D721Med (cell line): ENCODE measurements around the gene CFAP92.
"Not testable (repeated sequence)": the region's sequence is repeated elsewhere in the genome, so short reads cannot be mapped to it uniquely, and the experiment has no call there.

ENCODE experiments used
- DNase-seq: peaks from one replicate; pipeline ENCODE4 v3.0.0; 2011; ENCODE audit warnings: low spot score; ENCODE audit not compliant: insufficient read length
- FAIRE-seq: peaks from 2 replicates; lab custom pipeline; 2011; peaks lifted over from hg19 to GRCh38; lab: Jason Lieb, UNC
- CTCF ChIP-seq: IDR thresholded peaks from 2 replicates; pipeline ENCODE4 v1.5.1; 2012; ENCODE audit warnings: mild to moderate bottlenecking, control low read depth; ENCODE audit not compliant: insufficient read depth; ENCODE audit errors: missing control alignments

The CFAP92 gene

GRCh38 chr3:128929364-128929763 is 64.5 kb downstream of the CFAP92 start:
- FAIRE-seq: no peak
- no peak for TF ChIP-seq CTCF
- DNase-seq: no peak

- not testable (repeated sequence) for DNase-seq, FAIRE-seq
Observed at GRCh38 chr3:128923986-128924385, 69.9 kb downstream of the CFAP92 start.

- no peak for DNase-seq
- no peak for TF ChIP-seq CTCF
- no peak for FAIRE-seq
Observed at GRCh38 chr3:128923576-128923975, 70.3 kb downstream of the CFAP92 start.

GRCh38 chr3:128922804-128923459 is 70.9 kb downstream of the CFAP92 start:
- FAIRE-seq (no peak), DNase-seq (no peak)
- TF ChIP-seq CTCF: no peak

- DNase-seq (no peak), FAIRE-seq (no peak)
- TF ChIP-seq CTCF: no peak
Observed at GRCh38 chr3:128919988-128920387, 73.9 kb downstream of the CFAP92 start.

GRCh38 chr3:128917291-128917690 is 76.6 kb downstream of the CFAP92 start:
- no peak for TF ChIP-seq CTCF
- FAIRE-seq: no peak
- no peak for DNase-seq

- no peak for DNase-seq
- FAIRE-seq: no peak
- no peak for TF ChIP-seq CTCF
Observed at GRCh38 chr3:128914966-128915645, 78.8 kb downstream of the CFAP92 start.

- DNase-seq (no peak), FAIRE-seq (no peak)
- TF ChIP-seq CTCF: no peak
Observed at GRCh38 chr3:128911911-128912310, 82.0 kb downstream of the CFAP92 start.
